ENCODE data around the gene RBSN.

The RBSN gene

DNA sequence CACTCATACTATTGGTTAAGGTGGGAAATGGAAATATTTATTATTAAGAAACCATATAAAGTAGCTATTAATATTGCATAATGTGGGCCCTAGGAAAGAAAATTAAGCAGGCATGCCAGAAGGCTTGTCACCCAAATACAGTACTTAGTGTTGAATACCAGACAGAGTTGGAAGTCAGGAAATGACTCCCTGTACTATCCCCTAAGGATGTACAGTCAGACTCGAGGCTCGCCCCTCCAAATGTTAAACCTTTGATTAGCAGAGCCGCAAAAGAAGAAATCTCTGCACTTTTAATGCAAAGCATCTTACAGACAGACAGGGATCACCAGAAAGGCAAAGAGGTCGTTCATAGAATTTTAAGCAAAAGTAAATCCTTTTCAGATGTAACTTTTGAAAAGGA lies 11.3 kb upstream of the RBSN start:
- H3K4me3 ChIP-seq (ENCODE audit: low read depth, low read length) = no peak overlapping the region
- no peak for TF ChIP-seq CTCF (IDR thresholded peaks at IDR 0.05; ENCODE audit: insufficient read depth, low read depth, low read length, missing control alignments)
- no peak for DNase-seq (ENCODE audit: low read depth)

- no peak overlapping the region for H3K4me3 ChIP-seq (ENCODE audit: low read depth, low read length)
- DNase-seq (ENCODE audit: low read depth) = no peak
- no peak for TF ChIP-seq CTCF (IDR thresholded peaks at IDR 0.05; ENCODE audit: insufficient read depth, low read depth, low read length, missing control alignments)
Observed at GRCh38 chr3:15108869-15109268, 9.9 kb upstream of the RBSN start.

- DNase-seq (ENCODE audit: low read depth) = peak; percentile 88
- TF ChIP-seq CTCF (IDR thresholded peaks at IDR 0.05; ENCODE audit: insufficient read depth, low read depth, low read length, missing control alignments) = peak; percentile 96
- H3K4me3 ChIP-seq (ENCODE audit: low read depth, low read length) = no peak overlapping the region
Observed at GRCh38 chr3:15108082-15108545, 9.2 kb upstream of the RBSN start.

- no peak for TF ChIP-seq CTCF (IDR thresholded peaks at IDR 0.05; ENCODE audit: insufficient read depth, low read depth, low read length, missing control alignments)
- no peak for DNase-seq (ENCODE audit: low read depth)
Observed at GRCh38 chr3:15107075-15107947, 8.4 kb upstream of the RBSN start.

DNA sequence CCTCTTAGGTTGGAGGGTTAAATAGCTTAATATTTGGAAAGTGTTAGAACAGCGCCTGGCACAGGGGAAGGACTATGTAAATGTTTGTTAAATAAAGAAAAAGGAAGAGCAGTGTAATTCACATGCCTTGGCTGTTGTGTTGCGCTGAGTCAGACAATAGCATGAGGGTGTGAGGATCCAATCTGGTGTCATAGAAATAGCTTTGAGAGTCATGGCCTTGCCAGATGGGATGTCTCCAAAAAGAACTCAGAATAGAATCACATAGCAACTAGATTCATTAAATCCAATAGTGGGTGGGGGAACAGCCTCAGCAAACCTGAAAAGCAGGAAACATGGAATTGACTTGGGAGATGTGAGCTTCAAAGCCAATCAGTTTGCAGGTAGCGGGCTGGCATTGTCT lies 3.9 kb upstream of the RBSN start:
- no peak overlapping the region for H3K4me3 ChIP-seq (ENCODE audit: low read depth, low read length)
- TF ChIP-seq CTCF (IDR thresholded peaks at IDR 0.05; ENCODE audit: insufficient read depth, low read depth, low read length, missing control alignments) = no peak
- DNase-seq (ENCODE audit: low read depth) = no peak

More at GRCh38 chr3:15107075-15107947, 8.4 kb upstream of the RBSN start:
- no peak overlapping the region for H3K4me3 ChIP-seq (ENCODE audit: low read depth, low read length)

DNA sequence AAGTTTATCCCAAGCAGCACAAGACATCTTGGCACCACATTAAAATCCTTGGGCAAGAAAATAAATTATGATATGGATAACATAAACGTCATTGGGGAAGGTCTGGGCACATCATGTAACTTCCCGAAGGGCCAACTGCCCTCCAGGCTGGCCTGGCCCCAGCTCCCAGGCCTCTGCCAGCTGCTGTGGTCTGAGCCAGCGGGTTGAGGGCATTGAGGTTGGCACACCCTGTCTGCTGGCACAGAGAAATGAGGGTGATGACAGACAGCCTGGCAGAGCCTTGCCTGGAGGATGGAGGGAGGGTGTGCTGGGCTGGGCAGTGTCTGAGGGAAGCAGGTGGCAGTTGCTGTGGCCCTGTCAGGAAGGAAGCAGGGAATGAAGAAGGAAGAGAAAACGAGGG lies 3.3 kb upstream of the RBSN start:
- DNase-seq (ENCODE audit: low read depth) = no peak
- no peak for TF ChIP-seq CTCF (IDR thresholded peaks at IDR 0.05; ENCODE audit: insufficient read depth, low read depth, low read length, missing control alignments)
- H3K4me3 ChIP-seq (ENCODE audit: low read depth, low read length) = no peak overlapping the region
